H9 (cell line): ENCODE results near the gene ROBO1. TPM values are rescaled to one million over a fixed set of nuclear protein-coding genes. Genes with fewer than 3 reads are reported as not detected.

ENCODE experiments used
- DNase-seq: peaks from one replicate; pipeline ENCODE4 v3.0.0-alpha.2; 2017
- H2AFZ ChIP-seq: one replicate; pipeline ENCODE4 v1.6.1; 2013; ENCODE audit warnings: mild to moderate bottlenecking, low read length, control low read depth, moderate library complexity
- H2AK5ac ChIP-seq: 2 replicates; pipeline ENCODE4 v1.6.1; 2013; ENCODE audit warnings: low read length, control low read depth, mixed read lengths; ENCODE audit not compliant: insufficient read length
- H2BK120ac ChIP-seq: one replicate; pipeline ENCODE4 v1.6.1; 2013; ENCODE audit warnings: low read depth, mild to moderate bottlenecking, low read length, control low read depth, inconsistent platforms; ENCODE audit not compliant: poor library complexity, severe bottlenecking
- H2BK12ac ChIP-seq: 2 replicates; pipeline ENCODE4 v1.6.1; 2013; ENCODE audit warnings: low read length, control low read depth, mixed read lengths, low read depth; ENCODE audit not compliant: insufficient read length
- H2BK15ac ChIP-seq: 2 replicates; pipeline ENCODE4 v1.6.1; 2013; ENCODE audit warnings: low read depth, low read length, control low read depth
- H2BK20ac ChIP-seq: one replicate; pipeline ENCODE4 v1.6.1; 2013; ENCODE audit warnings: low read depth, mild to moderate bottlenecking, low read length, control low read depth, inconsistent platforms; ENCODE audit not compliant: poor library complexity, severe bottlenecking
- H2BK5ac ChIP-seq: 2 replicates; pipeline ENCODE4 v1.6.1; 2013; ENCODE audit warnings: low read length, control low read depth, mixed read lengths; ENCODE audit not compliant: insufficient read length
- H3K14ac ChIP-seq: 2 replicates; pipeline ENCODE4 v1.6.1; 2013; ENCODE audit warnings: low read length, control low read depth; ENCODE audit not compliant: insufficient read depth
- H3K18ac ChIP-seq: 2 replicates; pipeline ENCODE4 v1.6.1; 2013; ENCODE audit warnings: low read depth, mild to moderate bottlenecking, mixed read lengths, low read length, control low read depth; ENCODE audit not compliant: insufficient read length
- H3K23ac ChIP-seq: 2 replicates; pipeline ENCODE4 v1.6.1; 2013; ENCODE audit warnings: low read length, control low read depth, mixed read lengths, low read depth; ENCODE audit not compliant: insufficient read length
- H3K23me2 ChIP-seq: 2 replicates; pipeline ENCODE4 v1.6.1; 2013; ENCODE audit warnings: low read depth, mild to moderate bottlenecking, mixed read lengths, low read length, control low read depth; ENCODE audit not compliant: insufficient read length, poor library complexity, severe bottlenecking
- H3K27ac ChIP-seq: 2 replicates; pipeline ENCODE4 v1.5.1; 2013; ENCODE audit warnings: low read length, control low read depth, mixed read lengths, low read depth; ENCODE audit not compliant: insufficient read length
- H3K27me3 ChIP-seq: 2 replicates; pipeline ENCODE4 v1.6.1; 2013; ENCODE audit warnings: low read length, control low read depth, inconsistent platforms; ENCODE audit not compliant: insufficient read depth
- H3K4ac ChIP-seq: 2 replicates; pipeline ENCODE4 v1.6.1; 2013; ENCODE audit warnings: low read depth, mild to moderate bottlenecking, control low read depth, inconsistent platforms, low read length, moderate library complexity
- H3K4me1 ChIP-seq: 2 replicates; pipeline ENCODE4 v1.6.1; 2013; ENCODE audit warnings: low read length, control low read depth, inconsistent platforms; ENCODE audit not compliant: insufficient read depth
- H3K4me2 ChIP-seq: 2 replicates; pipeline ENCODE4 v1.6.1; 2013; ENCODE audit warnings: low read length, control low read depth, mixed read lengths; ENCODE audit not compliant: insufficient read length, insufficient read depth
- H3K56ac ChIP-seq: 2 replicates; pipeline ENCODE4 v1.6.1; 2013; ENCODE audit warnings: low read depth, mild to moderate bottlenecking, mixed read lengths, low read length, control low read depth; ENCODE audit not compliant: insufficient read length
- H3K79me1 ChIP-seq: 2 replicates; pipeline ENCODE4 v1.6.1; 2013; ENCODE audit warnings: low read depth, mild to moderate bottlenecking, moderate library complexity, low read length, control low read depth, inconsistent platforms; ENCODE audit not compliant: insufficient read depth, poor library complexity, severe bottlenecking
- H3K79me2 ChIP-seq: 2 replicates; pipeline ENCODE4 v1.6.1; 2013; ENCODE audit warnings: low read length, control low read depth, inconsistent platforms; ENCODE audit not compliant: insufficient read depth
- H3K9ac ChIP-seq: 2 replicates; pipeline ENCODE4 v1.6.1; 2013; ENCODE audit warnings: low read length, control low read depth, mixed read lengths; ENCODE audit not compliant: insufficient read length; ENCODE audit errors: extremely low read depth
- H3K9me3 ChIP-seq: one replicate; pipeline ENCODE4 v1.6.1; 2013; ENCODE audit warnings: low read depth, low read length, inconsistent platforms; ENCODE audit not compliant: control insufficient read depth
- H3T11ph ChIP-seq: one replicate; pipeline ENCODE4 v1.6.1; 2013; ENCODE audit warnings: mild to moderate bottlenecking, low read length, control low read depth, inconsistent platforms
- H4K20me1 ChIP-seq: one replicate; pipeline ENCODE4 v1.6.1; 2013; ENCODE audit not compliant: control insufficient read depth, insufficient read length, insufficient read depth
- H4K5ac ChIP-seq: 2 replicates; pipeline ENCODE4 v1.6.1; 2013; ENCODE audit warnings: low read depth, mild to moderate bottlenecking, mixed read lengths, low read length, control low read depth; ENCODE audit not compliant: insufficient read length
- H4K8ac ChIP-seq: replicated peaks from 2 replicates; pipeline ENCODE4 v1.6.1; 2013; ENCODE audit warnings: low read length, control low read depth, mixed read lengths, low read depth; ENCODE audit not compliant: insufficient read length
- H4K91ac ChIP-seq: 2 replicates; pipeline ENCODE4 v1.6.1; 2013; ENCODE audit warnings: low read depth, mild to moderate bottlenecking, moderate library complexity, mixed read lengths, low read length, control low read depth; ENCODE audit not compliant: insufficient read length
- H3K27ac Mint-ChIP-seq, 3 experiments: 2 replicates in 2 of 3; 3 replicates in 1 of 3; pipeline ENCODE4 v1.8.0; 2020 to 2021; ENCODE audit warnings: mixed read lengths in 3 of 3, mild to moderate bottlenecking in 1 of 3, moderate library complexity in 1 of 3
- H3K27me3 Mint-ChIP-seq: 2 replicates; pipeline ENCODE4 v1.8.0; 2021; ENCODE audit warnings: low read depth, mild to moderate bottlenecking, moderate library complexity, mixed read lengths
- H3K36me3 Mint-ChIP-seq, 3 experiments: 2 replicates in 2 of 3; 3 replicates in 1 of 3; pipeline ENCODE4 v1.8.0; 2020 to 2021; ENCODE audit warnings: low read depth in 3 of 3, mixed read lengths in 3 of 3; ENCODE audit not compliant: insufficient read depth in 1 of 3
- H3K4me1 Mint-ChIP-seq, 2 experiments: 2 replicates each; pipeline ENCODE4 v1.8.0; 2020; ENCODE audit warnings: mixed read lengths in 2 of 2
- H3K4me3 Mint-ChIP-seq, 2 experiments: 2 replicates in 1 of 2; 3 replicates in 1 of 2; pipeline ENCODE4 v1.8.0; 2020 to 2021; ENCODE audit warnings: mild to moderate bottlenecking in 2 of 2, mixed read lengths in 2 of 2, moderate library complexity in 1 of 2
- H3K9me3 Mint-ChIP-seq, 2 experiments: 2 replicates in 1 of 2; 3 replicates in 1 of 2; pipeline ENCODE4 v1.8.0; 2020; ENCODE audit warnings: mild to moderate bottlenecking in 2 of 2, mixed read lengths in 2 of 2, moderate library complexity in 1 of 2
- WGBS: extraction: QIAGEN DNeasy Blood & Tissue Kit; methylation state at CpG from one replicate; pipeline ENCODE4 v1.1.7; 2013; ENCODE audit warnings: missing lambda C conversion rate, low lambda C conversion rate, mixed read lengths; ENCODE audit not compliant: insufficient read length; ENCODE audit errors: extremely low coverage; 5-methylcytosine and 5-hydroxymethylcytosine counted together
- total RNA-seq: library from RNA; stranded (reverse); gene quantifications from 2 replicates; pipeline ENCODE4 v1.2.1, GENCODE V29; 2021
- TF ChIP-seq, protein P1 (sequence below): fragments of 200-600 bp; sonication (generic); conservative IDR thresholded peaks from 3 replicates; pipeline ENCODE4 v1.8.0; 2021; ENCODE audit warnings: antibody characterized with exemption, mild to moderate bottlenecking

ROBO1 gene
- total RNA-seq, 1 experiment from 2014 or later = 62.7 TPM

- Histone ChIP-seq H2BK15ac (no peak overlapping the region), H4K91ac (no peak overlapping the region), H2BK20ac (no peak overlapping the region), H3K4me2 (no peak overlapping the region), H3K4ac (no peak overlapping the region), H2AFZ (no peak overlapping the region), H3K27ac (no peak overlapping the region), H3T11ph (no peak overlapping the region), H3K4me1 (no peaks in the 10 kb centered on the region), H3K56ac (no peak overlapping the region), H3K23me2 (no peaks in the 10 kb centered on the region), H2BK12ac (no peak overlapping the region), H2BK5ac (no peak overlapping the region), H2AK5ac (no peak overlapping the region), H3K14ac (no peak overlapping the region), H3K18ac (no peak overlapping the region), H4K8ac (no peak overlapping the region), H4K20me1 (no peaks in the 10 kb centered on the region), H3K79me1 (no peaks in the 10 kb centered on the region), H3K79me2 (no peaks in the 10 kb centered on the region), H2BK120ac (no peak overlapping the region), H3K9me3 (no peaks in the 10 kb centered on the region), H3K23ac (no peak overlapping the region), H4K5ac (no peak overlapping the region), H3K27me3 (no peaks in the 10 kb centered on the region; the same call in 1 of the 2 replicates), H3K9ac (no peak overlapping the region)
- TF ChIP-seq, protein P1, sequence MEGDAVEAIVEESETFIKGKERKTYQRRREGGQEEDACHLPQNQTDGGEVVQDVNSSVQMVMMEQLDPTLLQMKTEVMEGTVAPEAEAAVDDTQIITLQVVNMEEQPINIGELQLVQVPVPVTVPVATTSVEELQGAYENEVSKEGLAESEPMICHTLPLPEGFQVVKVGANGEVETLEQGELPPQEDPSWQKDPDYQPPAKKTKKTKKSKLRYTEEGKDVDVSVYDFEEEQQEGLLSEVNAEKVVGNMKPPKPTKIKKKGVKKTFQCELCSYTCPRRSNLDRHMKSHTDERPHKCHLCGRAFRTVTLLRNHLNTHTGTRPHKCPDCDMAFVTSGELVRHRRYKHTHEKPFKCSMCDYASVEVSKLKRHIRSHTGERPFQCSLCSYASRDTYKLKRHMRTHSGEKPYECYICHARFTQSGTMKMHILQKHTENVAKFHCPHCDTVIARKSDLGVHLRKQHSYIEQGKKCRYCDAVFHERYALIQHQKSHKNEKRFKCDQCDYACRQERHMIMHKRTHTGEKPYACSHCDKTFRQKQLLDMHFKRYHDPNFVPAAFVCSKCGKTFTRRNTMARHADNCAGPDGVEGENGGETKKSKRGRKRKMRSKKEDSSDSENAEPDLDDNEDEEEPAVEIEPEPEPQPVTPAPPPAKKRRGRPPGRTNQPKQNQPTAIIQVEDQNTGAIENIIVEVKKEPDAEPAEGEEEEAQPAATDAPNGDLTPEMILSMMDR = no peak
- no CpG with 5 or more reads among the region's 1 CpG for WGBS
- peaks cover 10 to 11% of the 10 kb centered on the region in 2 experiments for H3K4me1 Mint-ChIP-seq
- no peak for DNase-seq
- H3K9me3 Mint-ChIP-seq = no peaks in the 10 kb centered on the region
- H3K4me3 Mint-ChIP-seq = no peak overlapping the region
- H3K27ac Mint-ChIP-seq = no peak overlapping the region; a peak in 1 of 7 replicates
- no peaks in the 10 kb centered on the region for H3K27me3 Mint-ChIP-seq
- H3K36me3 Mint-ChIP-seq = no peaks in the 10 kb centered on the region
Observed at GRCh38 chr3:79310016-79310415, 457.8 kb downstream of the ROBO1 start.
